Measurements from ENCODE around the gene TFCP2L1.
"Not testable (repeated sequence)": the region's sequence is repeated elsewhere in the genome, so short reads cannot be mapped to it uniquely, and the experiment has no call there.

The TFCP2L1 gene

GRCh38 chr2:121284463-121285449 is at the start of gene TFCP2L1:
Gene TFCP2L1, minus strand, starts transcription at chr2:121285202. Its CDS starts 93 bp downstream, at chr2:121285109.
- DNase-seq (ENCODE audit: low spot score) = no peak

GRCh38 chr2:121333834-121334558 is 49.0 kb upstream of the TFCP2L1 start:
- no peak for DNase-seq (ENCODE audit: low spot score)

GRCh38 chr2:121333231-121333630 is 48.2 kb upstream of the TFCP2L1 start:
- DNase-seq (ENCODE audit: low spot score) = no peak

GRCh38 chr2:121331324-121331723 is 46.3 kb upstream of the TFCP2L1 start:
- DNase-seq (ENCODE audit: low spot score) = not testable (repeated sequence)

- DNase-seq (ENCODE audit: low spot score) = no peak
These were observed 45.9 kb upstream of the TFCP2L1 start for GRCh38 chr2:121330921-121331320.

GRCh38 chr2:121329786-121330185 is 44.8 kb upstream of the TFCP2L1 start:
- DNase-seq (ENCODE audit: low spot score) = no peak

- no peak for DNase-seq (ENCODE audit: low spot score)
These were observed 41.6 kb upstream of the TFCP2L1 start for GRCh38 chr2:121326628-121327027.

GRCh38 chr2:121324601-121325000 is 39.6 kb upstream of the TFCP2L1 start:
- DNase-seq (ENCODE audit: low spot score) = no peak

- no peak for DNase-seq (ENCODE audit: low spot score)
These were observed 36.5 kb upstream of the TFCP2L1 start for GRCh38 chr2:121321476-121321875.

- DNase-seq (ENCODE audit: low spot score) = no peak
These were observed 34.9 kb upstream of the TFCP2L1 start for GRCh38 chr2:121319941-121320340.

GRCh38 chr2:121316986-121317385 is 32.0 kb upstream of the TFCP2L1 start:
- DNase-seq (ENCODE audit: low spot score) = no peak

GRCh38 chr2:121313701-121314100 is 28.7 kb upstream of the TFCP2L1 start:
- not testable (repeated sequence) for DNase-seq (ENCODE audit: low spot score)

GRCh38 chr2:121309801-121310200 is 24.8 kb upstream of the TFCP2L1 start:
- no peak for DNase-seq (ENCODE audit: low spot score)

GRCh38 chr2:121309323-121309722 is 24.3 kb upstream of the TFCP2L1 start:
- DNase-seq (ENCODE audit: low spot score) = no peak

GRCh38 chr2:121307048-121307447 is 22.0 kb upstream of the TFCP2L1 start:
- DNase-seq (ENCODE audit: low spot score) = no peak

GRCh38 chr2:121304941-121305340 is 19.9 kb upstream of the TFCP2L1 start:
- no peak for DNase-seq (ENCODE audit: low spot score)

- no peak for DNase-seq (ENCODE audit: low spot score)
These were observed 18.7 kb upstream of the TFCP2L1 start for GRCh38 chr2:121303531-121304263.

GRCh38 chr2:121301190-121301589 is 16.2 kb upstream of the TFCP2L1 start:
- DNase-seq (ENCODE audit: low spot score) = not testable (repeated sequence)

GRCh38 chr2:121298476-121298875 is 13.5 kb upstream of the TFCP2L1 start:
- DNase-seq (ENCODE audit: low spot score) = no peak

GRCh38 chr2:121297866-121298265 is 12.9 kb upstream of the TFCP2L1 start:
- not testable (repeated sequence) for DNase-seq (ENCODE audit: low spot score)

- peak; percentile 41 for DNase-seq (ENCODE audit: low spot score)
These were observed 12.3 kb upstream of the TFCP2L1 start for GRCh38 chr2:121297217-121297830.
